PC-9 (cell line): ENCODE measurements around the gene RFT1. TPM values are rescaled to one million over a fixed set of nuclear protein-coding genes. Genes with fewer than 3 reads are reported as not detected.
A peak's percentile ranks its signal among the peaks of the same experiment; 100 is the strongest.

ENCODE experiments used
- BruUV-seq: library from RNA; stranded (reverse); fragments of 400-500 nt; replicated peaks from 2 replicates; lab custom pipeline; 2021; lab: Mats Ljungman, UMichigan
- CTCF ChIA-PET: fragments of 300-600 bp; sonication (Branson Sonifier 250); formaldehyde crosslinking; loops from one replicate; lab custom pipeline; 2022; ENCODE audit warnings: antibody characterized with exemption; lab: Charles Lee
- POLR2A ChIA-PET: fragments of 300-600 bp; sonication (Branson Sonifier 250); formaldehyde crosslinking; loops from one replicate; lab custom pipeline; 2022; ENCODE audit warnings: antibody characterized with exemption; ENCODE audit not compliant: unreplicated experiment; lab: Charles Lee
- DNase-seq, 2 experiments: peaks; one replicate each; pipeline versions ENCODE4 v3.0.0 to v3.0.0-alpha.2; 2015 to 2022; ENCODE audit warnings: mixed read lengths in 1 of 2
- H2AFZ ChIP-seq: fragments of 200-600 bp; sonication (generic); 2 replicates; pipeline ENCODE4 v1.8.1; 2017; ENCODE audit warnings: antibody characterized with exemption
- H3F3A ChIP-seq: fragments of 200-600 bp; sonication (generic); 2 replicates; pipeline ENCODE4 v1.8.1; 2017; ENCODE audit warnings: antibody characterized with exemption, mild to moderate bottlenecking, low read depth; ENCODE audit not compliant: insufficient read depth
- H3K27ac ChIP-seq: fragments of 200-600 bp; sonication (generic); 2 replicates; pipeline ENCODE4 v1.6.1; 2016; ENCODE audit warnings: mixed run types
- H3K27me3 ChIP-seq: fragments of 200-600 bp; sonication (generic); 2 replicates; pipeline ENCODE4 v1.6.1; 2016; ENCODE audit warnings: low read depth, mixed run types; ENCODE audit not compliant: insufficient read depth
- H3K36me3 ChIP-seq: fragments of 200-600 bp; sonication (generic); 2 replicates; pipeline ENCODE4 v1.6.1; 2016; ENCODE audit warnings: low read depth, mixed run types
- H3K4me1 ChIP-seq: fragments of 200-600 bp; sonication (generic); replicated peaks from 2 replicates; pipeline ENCODE4 v1.6.1; 2016; ENCODE audit warnings: mixed run types; ENCODE audit not compliant: insufficient read depth
- H3K4me2 ChIP-seq: fragments of 200-600 bp; sonication (generic); 2 replicates; pipeline ENCODE4 v1.6.1; 2017; ENCODE audit warnings: mixed run types
- H3K4me3 ChIP-seq: fragments of 200-600 bp; sonication (generic); 2 replicates; pipeline ENCODE4 v1.6.1; 2016; ENCODE audit warnings: mixed run types
- H3K79me2 ChIP-seq: fragments of 200-600 bp; sonication (generic); 2 replicates; pipeline ENCODE4 v1.6.1; 2017; ENCODE audit warnings: low read depth, mixed run types
- H3K9me2 ChIP-seq: fragments of 200-600 bp; sonication (generic); 2 replicates; pipeline ENCODE4 v1.8.1; 2017; ENCODE audit warnings: mild to moderate bottlenecking; ENCODE audit not compliant: insufficient read depth
- H3K9me3 ChIP-seq: fragments of 200-600 bp; sonication (generic); 2 replicates; pipeline ENCODE4 v1.8.1; 2016; ENCODE audit warnings: low read depth; ENCODE audit not compliant: insufficient read depth
- H4K20me1 ChIP-seq: fragments of 200-600 bp; sonication (generic); 2 replicates; pipeline ENCODE4 v1.8.1; 2017; ENCODE audit not compliant: insufficient read depth
- CTCF ChIP-seq: fragments of 200-600 bp; sonication (generic); conservative IDR thresholded peaks from 2 replicates; pipeline ENCODE4 v1.6.1; 2017; ENCODE audit warnings: mixed run types, antibody characterized with exemption, mild to moderate bottlenecking, moderate library complexity
- EZH2 ChIP-seq: fragments of 200-600 bp; sonication (generic); IDR thresholded peaks from 2 replicates; pipeline ENCODE4 v1.8.0; 2017; ENCODE audit warnings: antibody characterized with exemption, low read depth
- intact Hi-C: fragments of 100-400 bp; cut with micrococcal nuclease; formaldehyde crosslinking; loops from one replicate; pipeline ENCODE4 v1.10.0; 2022; ENCODE audit not compliant: unreplicated experiment
- total RNA-seq: library from RNA; stranded (reverse); gene quantifications from 2 replicates; pipeline ENCODE4 v1.2.3, GENCODE V29; 2021

The RFT1 gene
- total RNA-seq, 1 experiment from 2014 or later = 31.0 TPM

GRCh38 chr3:53072653-53073552 lies 57.3 kb downstream of the RFT1 start:
- Histone ChIP-seq H3K9me3 (no peaks in the 10 kb centered on the region), H3F3A (no peaks in the 10 kb centered on the region), H3K4me3 (peak overlapping the region; percentile 46; the same call in 1 of the 2 replicates), H4K20me1 (no peaks in the 10 kb centered on the region), H3K79me2 (no peaks in the 10 kb centered on the region), H3K27me3 (no peaks in the 10 kb centered on the region), H2AFZ (peak overlapping the region; percentile 61), H3K4me2 (peak overlapping the region; percentile 76), H3K36me3 (no peaks in the 10 kb centered on the region), H3K27ac (no peak overlapping the region), H3K9me2 (no peaks in the 10 kb centered on the region), H3K4me1 (0 out of 2 replicates have a peak, but pooled peaks cover 3% of the 10 kb centered on the region)
- DNase-seq = peak; percentile 58 to 80
- ChIA-PET POLR2A (no interaction called here), CTCF (no interaction called here)
- TF ChIP-seq CTCF (peak; percentile 86), EZH2 (no peak)
- no TSS peak for BruUV-seq
- intact Hi-C loops = loop anchor here (1.0 to 5.0 kb wide), 3 partner anchors 222 to 646 kb away; no protein-coding TSS in a partner anchor

- CTCF ChIA-PET = interaction anchor here (0.6 kb wide), 2 partner anchors 226 to 660 kb away, joined by 3 to 9 read pairs; no protein-coding TSS in a partner anchor
- BruUV-seq = no TSS peak
- no peak overlapping the region for H3K27ac ChIP-seq
- POLR2A ChIA-PET = interaction anchor here (0.6 kb wide), 1 partner anchor 1450 kb away, joined by 4 read pairs; no protein-coding TSS in a partner anchor
- no peaks in the 10 kb centered on the region for H3K27me3 ChIP-seq
- no peaks in the 10 kb centered on the region for H3K9me2 ChIP-seq
- DNase-seq = no peak
- H3K79me2 ChIP-seq = no peaks in the 10 kb centered on the region
- H3K4me2 ChIP-seq = peak overlapping the region; percentile 76
- H4K20me1 ChIP-seq = no peaks in the 10 kb centered on the region
- 0 out of 2 replicates have a peak, but pooled peaks cover 3% of the 10 kb centered on the region for H3K4me1 ChIP-seq
- no peaks in the 10 kb centered on the region for H3K9me3 ChIP-seq
- H3K36me3 ChIP-seq = no peaks in the 10 kb centered on the region
- no peaks in the 10 kb centered on the region for H3F3A ChIP-seq
- no peak overlapping the region; the same call in 1 of the 2 replicates for H3K4me3 ChIP-seq
- intact Hi-C loops = loop anchor here (1.0 to 5.0 kb wide), 3 partner anchors 221 to 645 kb away; no protein-coding TSS in a partner anchor
- H2AFZ ChIP-seq = no peak overlapping the region
- TF ChIP-seq CTCF (no peak), EZH2 (no peak)
Observed at GRCh38 chr3:53071882-53072431, 58.3 kb downstream of the RFT1 start.

- POLR2A ChIA-PET = no interaction called here
Observed at GRCh38 chr3:53069422-53070068, 60.7 kb downstream of the RFT1 start.

More at GRCh38 chr3:53069422-53070068, 60.7 kb downstream of the RFT1 start:
- H3K4me1 ChIP-seq = 0 out of 2 replicates have a peak, but pooled peaks cover 3% of the 10 kb centered on the region
- no peak overlapping the region for H2AFZ ChIP-seq
- no peak overlapping the region for H3K4me3 ChIP-seq
- CTCF ChIA-PET = no interaction called here
- DNase-seq = no peak
- intact Hi-C loops = loop anchor here (5.0 kb wide), 1 partner anchor 642 kb away; no protein-coding TSS in a partner anchor
- no peaks in the 10 kb centered on the region for H3K9me2 ChIP-seq
- TF ChIP-seq EZH2 = no peak
- no peak for TF ChIP-seq CTCF
- H3F3A ChIP-seq = no peaks in the 10 kb centered on the region
- no peaks in the 10 kb centered on the region for H3K9me3 ChIP-seq
- no peak overlapping the region for H3K4me2 ChIP-seq
- H3K27me3 ChIP-seq = no peaks in the 10 kb centered on the region
- H3K36me3 ChIP-seq = no peaks in the 10 kb centered on the region
- H3K79me2 ChIP-seq = no peaks in the 10 kb centered on the region
- BruUV-seq = no TSS peak
- H3K27ac ChIP-seq = no peak overlapping the region
- no peaks in the 10 kb centered on the region for H4K20me1 ChIP-seq
